SH-SY5Y (cell line): ENCODE data around the gene NIM1K.

Experiments used
- GATA2 ChIP-seq: IDR thresholded peaks from 2 replicates; pipeline ENCODE4 v1.6.1; 2011; ENCODE audit warnings: mild to moderate bottlenecking, low read depth, low read length
- GATA3 ChIP-seq: IDR thresholded peaks from 2 replicates; pipeline ENCODE4 v1.6.1; 2011; ENCODE audit warnings: low read depth, mild to moderate bottlenecking, low read length, moderate library complexity

DNA sequence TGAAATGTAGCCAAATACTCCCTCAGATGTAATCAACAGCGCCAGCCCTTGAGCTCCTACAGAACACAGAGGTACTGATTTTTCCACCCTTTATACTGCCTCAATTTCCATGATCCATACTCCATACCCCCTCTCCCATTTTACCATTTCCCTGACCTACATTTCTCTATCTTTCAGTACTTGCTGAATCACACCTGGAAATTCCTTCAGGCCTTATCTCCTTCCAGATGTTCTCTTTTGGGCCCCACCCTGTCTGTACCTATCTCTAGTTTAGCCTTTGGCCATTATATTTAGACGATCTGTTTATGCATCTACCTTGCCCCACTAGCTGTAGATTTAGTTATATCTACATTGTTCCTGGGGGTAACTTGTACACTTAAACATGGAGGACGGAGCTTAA lies 5.5 kb downstream of the NIM1K start:
- no peak for TF ChIP-seq GATA2
- TF ChIP-seq GATA3: no peak
